Activated CD4-positive, CD25-positive, alpha-beta regulatory T cell treated with anti-CD3 and anti-CD28 coated beads, Interleukin-2, amount 50 U/mL, for 24 hours (primary cell): ENCODE data around the gene RXRA.

Experiments used
- ATAC-seq, 2 donors: fragments of 150-1000 bp; cut with Tn5 transposase; one replicate each; pipeline ENCODE4 v1.10.0; 2021; ENCODE audit warnings: mild to moderate bottlenecking in 1 of 2, moderate library complexity in 1 of 2

Gene RXRA

DNA sequence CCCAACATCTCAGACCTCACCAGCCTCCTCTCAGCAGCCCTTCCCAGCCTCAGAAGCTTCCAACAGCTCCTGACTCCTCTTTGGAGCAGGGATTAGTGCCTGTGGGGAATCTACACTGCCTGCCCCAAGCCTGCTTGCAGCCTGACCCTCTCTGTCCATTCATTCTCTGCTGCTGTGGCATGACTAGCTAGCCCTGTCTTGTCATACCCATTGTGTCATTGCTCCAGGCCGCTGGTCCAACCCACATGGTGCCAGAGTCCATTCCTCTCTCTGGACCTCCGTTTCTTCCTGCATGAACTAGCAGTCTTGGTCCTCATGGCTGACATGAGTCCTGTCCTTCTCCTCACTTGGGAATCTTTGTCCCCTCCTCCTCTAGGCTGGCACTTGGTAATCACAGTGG is 12.8 kb upstream of the RXRA start:
- ATAC-seq: no peak

DNA sequence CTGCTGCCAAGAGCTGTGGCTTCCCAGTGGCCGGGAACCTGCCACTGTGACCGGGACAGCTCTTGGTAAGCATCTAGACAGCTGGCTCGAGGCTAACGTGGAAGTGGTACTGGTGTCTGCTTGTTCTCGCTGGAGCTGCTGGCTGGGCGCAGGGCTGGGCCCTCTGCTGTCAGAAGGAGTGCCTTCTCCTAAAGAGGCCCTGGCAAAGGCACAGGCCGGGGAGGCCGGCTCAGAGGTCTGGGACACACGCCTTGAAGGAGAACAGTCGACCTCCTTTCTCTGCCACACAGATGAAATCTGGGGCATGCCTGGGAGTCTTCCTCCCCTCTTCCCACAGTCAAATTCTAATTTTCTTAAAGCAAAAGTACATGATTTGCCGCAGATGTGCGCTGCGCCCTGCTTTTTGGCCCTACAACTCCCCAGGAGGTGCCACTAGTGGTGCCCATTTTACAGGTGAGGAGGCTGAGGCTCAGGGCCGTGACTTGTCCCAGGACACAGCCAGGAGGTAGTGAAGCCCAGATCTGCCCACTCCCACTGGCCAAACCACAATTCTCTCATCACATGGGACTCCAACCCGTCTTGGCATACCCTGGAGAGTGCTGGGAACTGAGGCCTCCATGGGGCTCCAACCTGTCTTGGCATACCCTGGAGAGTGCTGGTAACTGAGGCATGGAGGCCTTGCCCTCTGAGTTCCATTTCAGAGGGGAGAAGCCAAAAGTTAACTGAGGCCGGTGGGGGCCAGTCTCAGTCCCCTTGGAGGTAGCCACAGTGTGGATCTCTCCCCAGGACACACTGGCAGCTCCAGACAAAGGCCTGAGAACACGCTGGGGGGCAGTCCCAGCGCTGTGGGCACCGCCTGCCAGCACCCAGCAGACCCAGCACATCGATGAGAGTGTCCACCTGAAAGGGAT is 12.0 kb upstream of the RXRA start:
- ATAC-seq: no peak

DNA sequence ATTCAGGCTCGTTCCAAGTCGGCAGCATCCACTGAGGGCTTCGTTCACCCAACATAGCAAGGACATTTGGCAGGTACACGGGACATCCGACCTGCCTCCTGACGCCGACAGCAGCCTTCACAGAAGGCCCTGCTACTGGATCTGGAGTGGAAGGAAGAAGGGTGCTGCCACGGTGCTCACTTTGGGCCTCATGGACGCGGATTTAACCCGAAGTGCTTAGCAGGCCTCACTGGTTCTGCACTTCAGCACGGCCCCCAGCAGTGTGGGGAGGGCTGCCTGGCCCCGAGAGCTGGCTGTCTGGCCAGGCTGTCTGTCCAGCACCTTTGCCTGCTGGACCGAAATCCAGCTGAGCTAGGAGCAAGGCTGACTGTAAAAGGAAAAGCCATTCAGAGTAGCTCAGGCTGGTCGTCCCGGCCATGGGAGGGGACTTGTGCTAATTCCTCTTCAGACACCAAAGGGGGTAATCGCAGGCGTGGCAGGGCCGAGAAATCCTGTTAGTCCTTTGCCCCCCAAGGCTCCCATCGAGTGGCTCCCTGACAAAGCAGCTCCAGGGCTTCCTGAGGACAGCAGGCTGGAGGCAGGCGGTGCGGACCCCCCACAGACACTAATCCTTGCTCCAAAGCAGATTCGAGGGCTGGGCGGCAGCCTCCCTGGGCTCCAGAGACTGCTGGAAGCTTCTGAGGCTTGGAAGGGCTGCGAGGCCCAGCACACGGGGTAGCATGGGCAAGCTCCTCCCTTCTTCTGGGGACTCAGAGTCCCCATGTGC is 11.1 kb upstream of the RXRA start:
- no peak for ATAC-seq

DNA sequence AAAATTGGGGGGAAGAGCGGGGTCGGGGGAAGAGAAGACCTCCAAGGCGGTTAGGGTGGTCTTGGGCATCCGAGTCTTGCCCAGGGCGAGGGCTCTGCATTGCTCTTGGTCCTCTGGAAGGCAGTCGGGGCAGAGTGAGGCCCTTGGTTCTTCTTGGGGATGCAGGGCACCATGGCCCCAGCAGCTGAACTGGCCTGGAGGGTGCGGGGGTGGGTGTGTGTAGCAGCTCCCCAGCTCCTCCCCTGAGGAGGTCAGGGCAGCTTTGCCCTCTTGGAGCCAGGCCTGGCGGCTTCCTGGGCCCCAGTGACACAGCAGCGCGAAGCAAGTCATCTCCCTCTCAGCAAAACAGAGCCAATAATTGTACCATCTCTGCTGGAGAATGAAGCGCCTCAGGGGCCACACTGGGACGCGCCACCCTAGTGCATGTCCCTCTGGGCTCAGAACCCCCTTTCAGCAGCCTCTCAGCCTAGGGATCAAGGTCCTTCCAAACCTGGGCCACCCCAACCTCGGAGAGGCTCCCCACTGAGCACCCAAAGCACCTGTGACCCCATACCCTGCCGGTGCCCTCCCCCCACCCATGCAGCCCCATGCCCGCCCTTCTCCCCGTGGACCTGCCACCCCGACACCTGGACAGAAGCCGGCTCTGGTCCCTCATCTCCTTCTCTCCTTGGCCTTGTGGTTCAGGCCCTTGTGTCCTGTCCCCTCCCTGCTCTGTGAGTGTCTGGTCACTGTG is 10.4 kb upstream of the RXRA start:
- no peak for ATAC-seq

DNA sequence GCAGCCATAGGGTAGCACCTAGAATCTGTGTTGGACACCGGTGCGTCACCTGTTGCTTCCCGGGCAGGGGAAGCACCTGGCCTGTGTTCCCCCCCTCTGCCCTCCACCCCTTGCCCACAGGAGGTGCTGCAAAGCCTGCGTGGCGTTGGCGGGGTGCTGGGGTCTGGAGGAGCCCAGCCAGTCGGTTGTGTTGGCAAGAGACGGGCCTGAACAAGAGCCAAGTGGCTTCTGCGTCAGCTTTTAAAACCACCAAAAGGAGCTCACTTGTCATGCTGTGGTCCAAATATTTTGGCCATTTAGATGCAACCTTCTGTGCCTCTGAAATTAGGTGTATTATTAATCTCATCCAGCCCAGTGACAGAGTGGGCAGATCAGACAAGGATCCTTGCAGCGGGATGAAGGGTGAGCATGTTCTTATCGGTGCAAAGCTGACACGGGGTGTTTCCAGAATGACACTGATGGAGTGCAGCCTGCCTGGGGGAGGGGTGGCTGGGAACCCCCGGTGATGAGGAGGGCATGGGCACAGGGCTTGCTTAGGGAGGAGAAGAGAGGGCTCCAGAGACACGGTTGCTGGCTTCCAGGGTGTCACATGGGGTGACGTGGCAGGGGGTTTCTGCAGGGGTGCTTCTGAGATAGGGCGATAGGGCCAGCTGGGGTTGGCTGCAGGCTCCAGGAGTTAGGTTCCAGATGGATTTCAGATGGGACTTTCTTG is 9.7 kb upstream of the RXRA start:
- peak; percentile 8 to 52 for ATAC-seq

DNA sequence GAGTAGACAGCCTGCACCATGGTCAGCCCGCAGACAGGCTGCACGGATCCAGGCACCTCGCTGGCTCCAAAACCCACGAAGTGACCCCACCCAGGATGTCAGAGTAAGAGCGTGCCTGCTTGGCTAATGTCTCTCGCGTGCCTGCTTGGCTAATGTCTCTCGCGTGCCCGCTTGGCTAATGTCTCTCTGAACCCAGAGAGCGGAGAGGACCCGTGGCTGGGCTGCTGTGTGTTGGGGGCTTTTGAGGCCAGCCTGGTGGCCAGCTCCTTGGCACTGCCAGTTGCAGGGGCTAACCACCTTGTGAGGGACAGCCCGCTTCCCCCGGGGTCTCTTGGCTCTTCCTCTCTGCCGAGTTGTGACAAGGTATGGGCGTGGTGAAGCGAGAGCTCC is 8.9 kb upstream of the RXRA start:
- no peak for ATAC-seq

DNA sequence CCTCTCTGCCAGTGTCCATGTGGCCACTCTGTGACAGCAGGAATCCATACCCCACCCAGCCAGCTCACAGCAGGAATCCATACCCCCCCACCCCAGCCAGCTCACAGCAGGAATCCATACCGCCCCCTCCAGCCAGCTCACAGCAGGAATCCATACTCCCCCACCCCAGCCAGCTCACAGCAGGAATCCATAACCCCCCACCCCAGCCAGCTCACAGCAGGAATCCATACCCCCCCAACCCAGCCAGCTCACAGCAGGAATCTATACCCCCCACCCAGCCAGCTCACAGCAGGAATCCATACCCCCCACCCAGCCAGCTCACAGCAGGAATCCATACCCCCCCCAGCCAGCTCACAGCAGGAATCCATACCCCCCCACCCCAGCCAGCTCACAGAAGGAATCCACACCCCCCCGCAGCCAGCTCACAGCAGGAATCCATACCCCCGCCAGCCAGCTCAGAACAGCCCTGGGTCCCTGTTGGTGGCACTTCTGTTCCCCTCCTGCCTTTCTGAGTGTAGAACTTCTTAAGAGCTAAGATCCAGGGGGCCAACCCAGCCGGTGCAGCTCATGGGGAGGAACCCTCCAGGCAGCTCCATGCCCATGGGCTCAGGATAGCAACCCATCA is 8.4 kb upstream of the RXRA start:
- no peak for ATAC-seq

DNA sequence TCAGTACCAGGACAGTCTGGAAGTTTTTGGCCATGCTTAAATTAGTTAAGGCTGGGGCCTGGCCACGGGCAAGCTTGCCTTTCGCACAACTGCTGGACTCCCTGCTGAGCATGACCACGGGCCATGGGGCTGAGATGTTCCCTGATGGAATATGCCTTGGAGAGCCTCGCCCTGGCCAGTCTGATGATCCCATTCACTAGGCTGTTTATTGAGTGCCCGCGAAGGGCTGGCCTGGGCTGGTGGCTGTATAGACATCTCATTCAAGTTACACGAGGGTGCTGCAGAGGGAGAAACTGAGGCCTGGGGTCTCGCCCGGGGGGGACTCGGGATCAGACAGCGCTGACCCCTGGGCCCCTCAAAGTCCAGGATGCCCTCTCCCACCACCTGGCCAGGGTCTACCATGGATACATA is 7.8 kb upstream of the RXRA start:
- no peak for ATAC-seq

DNA sequence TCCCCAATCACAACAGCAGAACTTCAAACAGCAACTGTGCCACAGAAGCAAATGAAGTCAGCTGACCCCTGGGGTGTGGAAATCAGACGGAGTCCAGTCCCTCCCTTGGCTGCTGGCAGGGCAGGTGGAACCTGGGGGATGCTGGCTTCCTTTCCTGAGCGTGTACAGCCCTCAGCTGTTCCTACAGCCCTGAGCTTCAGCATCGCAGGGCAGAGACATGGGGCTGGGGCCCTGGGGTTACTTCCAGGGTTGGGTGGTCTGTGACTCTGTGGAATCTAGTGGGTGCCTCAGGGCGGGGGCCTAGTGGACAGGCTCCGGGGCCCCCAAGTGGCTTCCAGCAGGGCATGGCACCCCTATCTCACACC is 7.3 kb upstream of the RXRA start:
- ATAC-seq: no peak

DNA sequence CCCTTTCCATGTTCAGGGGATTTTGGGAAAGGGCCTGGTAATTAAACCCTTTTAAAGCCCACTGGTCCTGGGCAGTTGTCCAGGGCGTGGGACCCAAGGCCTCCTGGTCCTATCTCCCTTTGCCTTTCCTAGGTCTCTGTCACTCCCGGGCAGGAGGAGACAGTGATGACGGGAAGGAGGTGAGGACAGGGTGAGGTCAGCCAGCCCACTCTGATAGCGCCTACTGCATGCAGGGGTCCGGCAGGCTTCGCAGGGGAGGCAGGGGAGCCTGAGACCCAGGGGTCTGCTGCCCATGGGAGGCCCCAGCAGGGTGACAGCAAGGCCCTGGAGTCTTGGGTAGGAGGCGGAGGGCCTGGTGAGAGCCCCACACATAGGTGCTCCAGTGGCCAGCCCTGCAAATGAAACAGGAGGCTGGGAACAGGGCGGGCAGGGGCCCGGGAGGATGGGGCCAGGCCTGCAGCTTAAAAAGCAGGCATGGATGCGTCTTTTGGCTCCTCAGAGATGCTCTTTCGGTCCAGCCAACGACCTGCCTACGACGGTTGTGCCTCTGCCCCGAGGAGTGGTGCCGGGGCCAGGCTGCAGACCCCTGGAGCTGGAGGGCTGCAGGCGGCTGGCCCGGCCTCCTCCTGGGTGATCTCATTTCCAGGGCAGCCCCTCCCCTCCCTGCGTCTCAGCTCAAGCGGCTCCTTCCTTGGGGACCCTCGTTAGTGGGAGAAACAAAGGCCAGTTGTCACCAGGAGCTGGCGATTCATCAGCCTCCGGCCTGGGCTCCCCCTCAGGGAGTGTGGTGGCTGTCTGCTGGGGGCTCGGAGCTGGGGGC is 6.7 kb upstream of the RXRA start:
- no peak for ATAC-seq

DNA sequence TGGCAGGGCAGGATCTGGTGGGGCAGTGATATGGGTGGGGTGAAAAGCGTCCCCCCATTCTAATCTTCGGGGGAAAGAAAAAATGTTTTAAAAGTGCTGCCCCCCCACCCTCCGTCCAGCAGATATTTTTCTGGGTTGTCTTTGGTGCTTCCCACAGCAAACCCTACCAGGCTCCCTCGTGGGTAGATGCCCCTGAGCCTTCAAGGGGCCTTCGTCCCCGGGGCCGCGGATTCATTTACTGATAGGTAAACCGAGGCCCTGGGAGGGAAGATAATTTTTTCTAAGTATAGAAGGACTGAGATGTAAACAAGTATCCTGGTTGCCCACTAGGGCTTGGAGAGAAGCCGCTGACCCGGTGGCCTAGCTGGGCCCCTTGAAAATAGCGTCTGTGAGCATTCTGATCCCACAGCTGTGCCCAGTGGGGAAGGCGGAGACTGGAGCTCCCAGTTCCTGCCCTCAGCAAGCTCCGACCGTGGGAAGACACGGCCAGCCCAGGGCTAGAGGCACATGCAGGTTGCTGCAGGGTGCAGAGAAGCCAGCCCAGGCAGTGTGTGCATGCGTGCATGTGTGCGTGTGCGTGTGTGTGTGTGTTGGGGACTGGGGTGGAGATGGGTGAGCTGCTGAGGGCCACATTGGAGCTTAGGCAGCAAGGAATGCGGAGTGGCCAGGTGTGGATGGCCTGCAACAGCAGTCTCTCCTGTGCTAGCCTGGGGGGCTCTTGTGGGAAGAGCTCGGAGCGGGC is 6.0 kb upstream of the RXRA start:
- ATAC-seq: no peak

DNA sequence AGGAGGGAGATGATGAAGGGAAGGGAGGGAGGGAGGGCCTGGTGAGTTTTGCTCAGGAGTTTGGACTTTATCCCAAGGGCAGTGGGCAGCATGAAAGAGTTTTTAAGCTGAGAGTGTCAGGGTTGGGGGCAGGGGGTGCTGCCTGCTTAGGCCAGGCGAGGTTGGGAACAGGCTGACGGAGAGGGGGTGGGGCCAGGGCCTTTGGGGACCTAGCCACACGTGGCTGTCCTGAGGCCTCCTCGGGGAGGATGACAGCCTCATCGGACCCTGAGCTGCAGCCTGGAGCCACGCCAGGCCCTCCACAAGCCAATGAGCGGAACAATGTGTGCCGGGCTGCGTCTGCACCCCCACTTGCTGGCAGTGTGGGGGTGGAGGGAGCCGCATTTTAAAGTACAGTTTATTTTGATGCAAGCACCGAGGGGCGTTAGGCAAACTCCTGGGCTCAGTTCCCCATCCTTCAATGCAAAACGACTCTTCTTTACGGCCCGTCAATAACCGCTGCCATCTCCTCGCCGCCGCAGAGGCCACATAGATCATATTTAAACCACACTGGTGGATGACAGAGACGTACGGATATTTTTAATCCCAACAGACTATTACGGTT is 5.3 kb upstream of the RXRA start:
- no peak for ATAC-seq

DNA sequence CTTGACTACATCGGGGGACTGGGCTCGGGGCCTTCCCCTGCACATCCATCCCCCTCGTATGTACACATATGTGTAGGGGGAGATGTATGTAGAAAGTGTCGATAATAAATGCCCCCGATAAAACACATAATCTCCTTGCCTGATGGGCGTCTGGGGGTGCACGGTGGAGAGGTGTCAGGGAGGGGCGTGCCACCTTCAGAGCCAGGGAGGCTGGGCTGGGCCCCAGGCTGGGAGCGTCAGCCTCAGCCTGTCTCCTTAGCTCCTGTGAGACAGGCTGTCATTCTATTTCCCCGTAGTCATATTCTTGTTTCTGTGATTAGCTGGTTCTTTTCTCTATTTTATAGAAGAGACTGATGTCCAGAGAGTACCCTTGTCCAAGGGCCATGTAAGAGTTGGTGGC is 4.7 kb upstream of the RXRA start:
- no peak for ATAC-seq

DNA sequence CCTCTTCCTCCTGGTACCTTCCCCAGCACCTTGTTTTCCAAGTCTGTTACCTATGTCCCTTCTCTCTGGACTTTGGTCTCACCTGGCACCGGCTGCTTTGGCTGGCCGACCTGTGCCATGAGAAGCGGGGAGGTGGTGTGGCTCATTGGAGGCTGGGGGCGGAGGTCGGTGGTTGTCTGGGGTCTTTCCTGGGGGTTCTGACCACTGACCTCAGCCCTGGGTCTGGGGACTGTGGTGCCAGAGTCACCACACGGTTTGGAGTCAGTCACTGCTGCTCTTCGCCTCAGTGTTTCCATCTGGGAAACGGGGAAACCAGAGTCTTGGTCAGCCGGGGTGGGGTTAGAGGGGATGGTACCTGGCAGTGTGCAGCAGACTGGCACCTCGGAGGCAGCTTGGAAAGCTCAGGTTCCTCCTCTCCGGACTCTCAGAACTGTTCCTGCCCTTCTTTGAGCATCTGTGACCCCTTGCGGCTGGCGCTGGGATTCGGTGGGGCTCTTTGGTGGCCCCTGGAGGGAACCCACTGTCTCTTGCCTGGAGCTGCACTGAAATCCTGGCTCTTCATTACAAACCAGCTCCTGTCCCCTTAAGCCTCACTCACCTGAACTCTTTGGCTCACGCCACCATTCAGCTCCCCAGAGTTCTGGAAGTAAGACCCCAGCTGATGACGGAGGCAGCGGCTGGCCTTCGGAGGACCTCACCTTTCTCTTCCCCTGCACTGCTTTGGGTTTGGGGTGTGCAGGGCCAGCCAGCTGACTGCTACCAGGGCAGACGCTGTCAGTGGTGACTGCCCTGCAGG is 4.1 kb upstream of the RXRA start:
- ATAC-seq: no peak

DNA sequence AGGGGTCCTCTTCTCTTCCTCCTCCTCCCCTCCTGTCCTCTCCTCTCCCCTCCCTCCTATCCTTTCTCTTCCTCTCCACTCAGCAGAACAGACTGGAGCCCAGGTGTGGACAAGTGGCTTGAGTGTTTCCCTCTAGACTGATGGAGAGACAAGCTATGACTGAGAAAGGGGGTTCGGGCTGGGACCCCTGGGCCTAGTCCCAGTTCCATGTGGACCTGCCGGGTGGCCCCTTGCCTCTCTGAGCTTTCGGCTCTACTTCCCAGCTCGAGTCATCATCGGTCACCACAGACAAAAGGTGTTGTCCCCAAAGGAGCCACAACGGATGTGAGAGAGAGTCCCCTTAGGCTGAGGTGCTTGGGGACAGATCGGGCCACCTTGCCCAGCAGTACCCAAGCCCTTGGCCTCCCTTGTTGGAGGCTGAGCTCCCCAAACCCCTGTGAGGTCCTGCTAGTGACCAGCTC is 3.4 kb upstream of the RXRA start:
- ATAC-seq: no peak

DNA sequence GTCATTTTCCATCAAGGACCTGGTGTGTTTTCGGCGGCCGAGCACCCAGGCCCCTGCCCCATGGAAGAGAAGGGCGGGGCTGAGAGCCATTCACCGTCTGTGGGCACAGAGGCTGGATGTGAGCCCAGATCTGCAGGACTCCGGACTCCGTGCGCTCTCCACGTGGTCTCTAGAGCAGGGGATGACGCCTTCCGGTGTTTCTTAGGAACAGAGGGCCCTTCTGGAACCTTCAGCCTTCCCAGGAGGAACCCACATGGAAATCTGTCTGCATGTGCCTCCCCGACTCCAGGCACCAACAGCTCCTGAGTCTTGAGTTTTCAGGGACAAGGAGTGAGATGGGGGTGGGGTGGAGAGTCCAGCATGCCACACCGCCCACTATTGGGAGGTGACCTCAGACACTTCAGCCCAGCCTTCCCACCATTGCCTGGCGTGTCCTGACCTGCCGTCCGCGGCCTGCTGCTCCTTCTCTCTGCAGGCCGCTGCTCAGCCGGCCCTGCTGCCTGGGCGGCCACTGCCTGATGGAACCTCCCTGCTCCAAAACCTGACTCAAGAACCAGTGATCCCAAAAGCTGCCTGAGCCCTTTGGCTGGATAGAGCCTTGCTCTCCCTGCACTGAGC is 2.4 kb upstream of the RXRA start:
- no peak for ATAC-seq

DNA sequence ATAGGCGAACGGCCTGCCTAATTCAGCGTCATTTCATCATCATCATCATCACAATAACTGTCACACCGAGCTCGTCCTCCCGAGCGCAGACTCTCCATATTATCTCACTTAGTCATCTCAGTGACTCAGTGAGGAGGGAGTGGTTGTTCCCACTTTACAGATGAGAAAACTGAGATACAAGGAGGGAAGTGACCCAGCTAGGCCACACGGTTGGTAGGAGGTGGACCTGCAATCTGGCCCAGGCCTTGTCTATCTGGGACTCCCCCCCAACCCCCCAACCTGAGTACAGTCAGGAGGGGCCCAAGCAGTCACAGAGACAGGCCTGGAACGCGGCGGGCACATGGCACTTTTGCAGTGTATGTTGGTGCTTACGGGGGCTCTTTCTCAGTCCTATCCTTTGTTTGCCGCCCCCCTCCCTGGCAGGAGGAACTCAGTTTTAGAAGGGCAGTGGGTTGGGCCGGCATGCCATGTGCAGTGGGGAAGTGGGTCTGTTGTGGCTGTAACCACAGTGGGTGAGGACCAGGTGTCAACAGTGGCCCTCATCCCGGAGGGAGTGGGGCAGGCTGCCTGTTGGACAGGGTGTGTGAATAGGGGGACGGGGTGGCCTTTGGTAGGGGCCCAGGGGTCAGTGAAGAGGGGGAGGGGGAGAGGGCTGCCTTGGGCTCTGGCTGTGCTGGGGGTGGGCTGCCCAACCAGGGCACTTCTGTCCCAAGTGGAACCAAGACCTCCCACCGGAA is 1.7 kb upstream of the RXRA start:
- peak; percentile 27 to 52 for ATAC-seq
